ENCODE data around the gene PRMT1.

The PRMT1 gene

DNA sequence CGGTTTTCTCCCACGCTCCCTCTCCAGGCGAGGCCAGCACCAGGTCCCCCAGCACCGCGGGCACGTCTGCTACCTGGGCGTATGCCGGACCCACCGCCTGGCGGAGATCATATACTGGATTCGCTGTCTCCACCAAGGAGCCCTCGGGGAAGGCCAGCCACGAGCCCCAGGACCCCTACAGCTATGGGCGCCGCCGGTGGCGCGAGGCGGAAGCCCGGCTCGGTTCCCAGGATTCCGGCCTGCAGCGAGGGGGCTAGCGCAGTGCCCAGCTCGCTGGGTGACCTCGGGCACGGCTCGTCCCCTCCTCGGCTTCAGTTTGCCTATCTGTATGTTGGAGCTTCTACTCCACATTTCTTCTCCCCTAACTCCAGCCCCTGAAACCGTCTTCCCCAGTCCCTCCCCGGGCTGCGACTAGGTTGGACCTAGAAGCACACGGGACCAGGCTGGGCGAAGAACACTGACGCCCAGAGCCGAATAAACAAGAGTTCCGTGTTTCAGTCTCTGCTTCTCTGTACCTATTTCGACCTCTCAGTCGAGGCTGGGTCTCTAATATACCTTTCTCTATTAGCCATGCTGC, 13.1 kb downstream of the PRMT1 start:
- TF ChIP-seq, protein P1, sequence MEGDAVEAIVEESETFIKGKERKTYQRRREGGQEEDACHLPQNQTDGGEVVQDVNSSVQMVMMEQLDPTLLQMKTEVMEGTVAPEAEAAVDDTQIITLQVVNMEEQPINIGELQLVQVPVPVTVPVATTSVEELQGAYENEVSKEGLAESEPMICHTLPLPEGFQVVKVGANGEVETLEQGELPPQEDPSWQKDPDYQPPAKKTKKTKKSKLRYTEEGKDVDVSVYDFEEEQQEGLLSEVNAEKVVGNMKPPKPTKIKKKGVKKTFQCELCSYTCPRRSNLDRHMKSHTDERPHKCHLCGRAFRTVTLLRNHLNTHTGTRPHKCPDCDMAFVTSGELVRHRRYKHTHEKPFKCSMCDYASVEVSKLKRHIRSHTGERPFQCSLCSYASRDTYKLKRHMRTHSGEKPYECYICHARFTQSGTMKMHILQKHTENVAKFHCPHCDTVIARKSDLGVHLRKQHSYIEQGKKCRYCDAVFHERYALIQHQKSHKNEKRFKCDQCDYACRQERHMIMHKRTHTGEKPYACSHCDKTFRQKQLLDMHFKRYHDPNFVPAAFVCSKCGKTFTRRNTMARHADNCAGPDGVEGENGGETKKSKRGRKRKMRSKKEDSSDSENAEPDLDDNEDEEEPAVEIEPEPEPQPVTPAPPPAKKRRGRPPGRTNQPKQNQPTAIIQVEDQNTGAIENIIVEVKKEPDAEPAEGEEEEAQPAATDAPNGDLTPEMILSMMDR (IDR thresholded peaks at IDR 0.05; ENCODE audit: low read depth, low read length, missing control alignments): no peak
- no peak overlapping the region for H3K4me3 ChIP-seq (ENCODE audit: low read depth, low read length)
- DNase-seq (ENCODE audit: low read depth): no peak

DNA sequence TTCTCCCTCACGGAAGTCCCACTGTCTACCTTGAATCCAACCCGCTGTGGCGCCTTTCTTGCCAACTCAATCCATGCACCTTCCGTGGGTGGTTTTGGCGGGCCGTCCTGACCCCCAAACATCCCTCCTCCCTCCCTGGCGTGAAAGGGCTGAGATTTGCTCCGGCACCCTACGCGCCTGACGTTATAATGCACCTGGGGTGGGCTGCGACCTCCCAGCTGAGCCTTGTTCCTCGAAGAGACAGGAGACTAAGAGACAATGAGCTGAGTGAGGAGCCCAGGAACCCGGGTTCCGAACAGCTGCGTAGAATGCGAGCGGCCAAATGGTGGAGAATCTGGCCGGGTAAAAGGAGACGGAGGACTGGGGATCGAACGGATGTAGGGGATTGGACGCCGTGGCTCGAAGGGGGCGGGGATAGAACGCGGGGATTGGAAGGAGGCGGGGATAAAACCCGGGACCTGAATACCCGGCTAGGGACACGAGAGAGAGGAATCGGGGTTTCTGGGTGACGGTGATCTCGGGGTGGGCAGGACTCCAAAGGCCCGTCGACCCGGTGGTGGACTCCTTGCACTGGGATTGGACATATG, 13.7 kb downstream of the PRMT1 start, which contains the start of gene CPT1C:
CPT1C (plus strand) TSS at position 461 of the 587 bp plus-strand sequence. CDS start 1,137 bp downstream, outside the sequence.
- H3K4me3 ChIP-seq (ENCODE audit: low read depth, low read length): no peak within 1 kb of the TSS
- DNase-seq (ENCODE audit: low read depth): no peak
- TF ChIP-seq, protein P1 (IDR thresholded peaks at IDR 0.05; ENCODE audit: low read depth, low read length, missing control alignments): no peak

DNA sequence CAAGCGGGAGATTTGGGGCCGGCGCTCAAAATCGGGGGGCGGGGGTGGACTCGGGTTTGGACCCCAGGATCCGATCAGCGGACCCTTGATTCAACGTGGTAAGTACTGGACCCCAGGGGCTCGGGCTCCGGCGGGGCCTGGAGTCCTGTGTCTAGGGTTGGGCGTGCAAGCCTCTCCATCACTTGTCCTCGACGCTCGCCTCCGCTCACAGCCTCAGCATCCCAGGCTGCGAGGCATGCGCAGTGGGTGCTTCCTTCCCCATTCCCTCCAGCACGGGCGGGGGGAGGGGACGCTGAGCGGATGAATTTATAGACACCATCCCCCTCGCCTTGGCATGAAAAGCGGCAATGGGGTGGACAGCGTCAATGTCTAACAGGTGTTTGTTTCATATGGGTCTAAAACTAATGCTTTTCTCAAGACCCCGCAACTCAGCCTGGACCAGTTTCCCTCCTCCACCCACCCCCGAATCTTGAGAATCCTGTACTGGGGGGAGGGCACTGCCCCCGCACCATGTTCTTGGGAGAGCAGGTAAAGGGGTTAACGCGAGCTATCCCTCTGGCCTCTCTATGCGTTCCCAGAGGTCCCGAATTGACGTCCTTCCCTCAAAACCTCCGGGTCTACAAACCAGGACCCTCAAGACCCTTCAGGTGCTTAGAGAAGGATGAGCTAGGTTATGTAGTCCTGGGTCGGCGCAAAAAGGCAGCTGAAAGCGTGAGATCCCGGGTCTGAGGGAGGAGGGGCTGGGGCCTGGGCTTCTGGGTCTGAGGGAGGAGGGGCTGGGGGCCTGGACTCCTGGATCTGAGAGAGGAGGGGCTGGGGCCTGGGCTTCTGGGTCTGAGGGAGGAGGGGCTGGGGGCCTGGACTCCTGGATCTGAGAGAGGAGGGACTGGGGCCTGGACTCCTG, 14.4 kb downstream of the PRMT1 start:
- no peak for DNase-seq (ENCODE audit: low read depth)
- no peak overlapping the region for H3K4me3 ChIP-seq (ENCODE audit: low read depth, low read length)
- TF ChIP-seq, protein P1 (IDR thresholded peaks at IDR 0.05; ENCODE audit: low read depth, low read length, missing control alignments): no peak

DNA sequence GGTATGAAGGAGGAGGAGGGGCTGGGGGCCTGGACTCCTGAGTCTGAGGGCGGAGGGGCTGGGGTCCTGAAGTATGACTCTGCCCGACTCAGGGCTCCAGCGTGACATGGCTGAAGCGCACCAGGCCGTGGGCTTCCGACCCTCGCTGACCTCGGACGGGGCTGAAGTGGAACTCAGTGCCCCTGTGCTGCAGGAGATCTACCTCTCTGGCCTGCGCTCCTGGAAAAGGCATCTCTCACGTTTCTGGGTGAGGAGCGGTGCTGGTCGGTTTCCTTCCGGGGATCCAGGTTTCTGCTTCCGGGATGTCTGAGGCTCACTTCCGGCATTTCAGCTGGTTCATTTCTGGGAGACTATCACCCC, 15.1 kb downstream of the PRMT1 start:
- TF ChIP-seq, protein P1 (IDR thresholded peaks at IDR 0.05; ENCODE audit: low read depth, low read length, missing control alignments): no peak
- DNase-seq (ENCODE audit: low read depth): no peak
- no peak overlapping the region for H3K4me3 ChIP-seq (ENCODE audit: low read depth, low read length)

DNA sequence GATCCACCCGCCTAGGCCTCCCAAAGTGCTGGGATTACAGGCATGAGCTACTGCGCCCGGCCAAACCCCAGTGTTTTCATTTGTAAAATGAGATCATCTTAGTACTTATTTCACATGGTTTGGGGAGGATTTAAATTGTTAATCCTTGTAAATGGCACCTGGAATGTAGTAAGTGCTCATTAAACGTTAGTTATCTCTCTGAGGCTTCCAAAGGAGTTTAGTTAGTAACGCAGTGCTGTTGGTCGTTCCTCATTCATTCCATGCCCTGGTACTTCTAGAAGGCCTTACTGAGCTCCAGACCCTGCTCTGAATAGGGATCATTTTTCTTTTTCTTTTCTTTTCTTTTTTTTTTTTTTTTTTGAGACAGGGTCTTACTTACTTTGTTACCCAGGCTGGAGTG, 19.0 kb downstream of the PRMT1 start:
- no peak for DNase-seq (ENCODE audit: low read depth)
- TF ChIP-seq, protein P1 (IDR thresholded peaks at IDR 0.05; ENCODE audit: low read depth, low read length, missing control alignments): no peak
- no peak overlapping the region for H3K4me3 ChIP-seq (ENCODE audit: low read depth, low read length)

DNA sequence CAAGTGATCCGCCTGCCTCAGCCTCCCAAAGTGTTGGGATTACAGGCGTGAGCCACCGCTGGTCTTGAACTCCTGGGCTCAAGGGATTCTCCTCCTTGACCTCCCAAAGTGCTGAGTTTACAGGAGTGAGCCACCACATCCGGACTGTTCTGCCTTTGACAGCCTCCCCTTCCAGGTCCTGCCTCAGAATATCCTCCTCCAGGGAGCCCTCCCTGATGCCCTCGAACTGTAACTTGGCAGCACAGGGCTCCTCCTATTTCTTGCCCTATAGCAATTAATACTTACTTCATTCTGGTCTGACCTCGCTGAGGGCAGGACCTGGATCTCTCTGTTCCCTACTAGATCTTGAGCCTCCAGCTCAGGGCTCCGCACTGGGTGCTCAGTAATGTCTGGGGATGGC, 19.8 kb downstream of the PRMT1 start:
- no peak overlapping the region for H3K4me3 ChIP-seq (ENCODE audit: low read depth, low read length)
- TF ChIP-seq, protein P1 (IDR thresholded peaks at IDR 0.05; ENCODE audit: low read depth, low read length, missing control alignments): no peak
- no peak for DNase-seq (ENCODE audit: low read depth)

Measured in GM12864 (cell line).